Osteocyte (in vitro differentiated cells): ENCODE measurements around the gene RBMS3. TPM values are rescaled to one million over a fixed set of nuclear protein-coding genes. Genes with fewer than 3 reads are reported as not detected.
A peak's percentile ranks its signal among the peaks of the same experiment; 100 is the strongest.

Experiments used
- DNase-seq: peaks from one replicate; pipeline ENCODE4 v3.0.0; 2021; ENCODE audit warnings: mixed read lengths; ENCODE audit not compliant: unreplicated experiment; ENCODE audit errors: extremely low spot score
- H3K27ac Mint-ChIP-seq: one replicate; pipeline ENCODE4 v1.8.0; 2021; ENCODE audit warnings: mild to moderate bottlenecking, mixed read lengths; ENCODE audit not compliant: unreplicated experiment
- H3K27me3 Mint-ChIP-seq: one replicate; pipeline ENCODE4 v1.8.0; 2021; ENCODE audit warnings: mixed read lengths; ENCODE audit not compliant: unreplicated experiment
- H3K36me3 Mint-ChIP-seq: one replicate; pipeline ENCODE4 v1.8.0; 2021; ENCODE audit warnings: mixed read lengths; ENCODE audit not compliant: unreplicated experiment
- H3K4me1 Mint-ChIP-seq: one replicate; pipeline ENCODE4 v1.8.0; 2021; ENCODE audit warnings: mixed read lengths; ENCODE audit not compliant: unreplicated experiment
- H3K4me3 Mint-ChIP-seq: one replicate; pipeline ENCODE4 v1.8.0; 2021; ENCODE audit warnings: mild to moderate bottlenecking, moderate library complexity, mixed read lengths; ENCODE audit not compliant: unreplicated experiment
- H3K9me3 Mint-ChIP-seq: one replicate; pipeline ENCODE4 v1.8.0; 2021; ENCODE audit warnings: mixed read lengths; ENCODE audit not compliant: unreplicated experiment
- CTCF ChIP-seq: fragments of 200-600 bp; sonication (generic); IDR thresholded peaks from 2 replicates; pipeline ENCODE4 v1.5.0; 2021; ENCODE audit warnings: antibody characterized with exemption, mild to moderate bottlenecking, moderate library complexity
- total RNA-seq: library from RNA; stranded (reverse); gene quantifications from 2 replicates; pipeline ENCODE4 v1.2.1, GENCODE V29; 2021

RBMS3 gene
- total RNA-seq, 1 donor from 2014 or later = 64.2 TPM

- Mint-ChIP-seq H3K9me3 (peaks cover 7% of the 10 kb centered on the region), H3K4me1 (peaks cover 27% of the 10 kb centered on the region), H3K27me3 (no peaks in the 10 kb centered on the region), H3K36me3 (peaks cover 15% of the 10 kb centered on the region), H3K27ac (no peak overlapping the region), H3K4me3 (no peak overlapping the region)
- no peak for TF ChIP-seq CTCF
- no peak for DNase-seq
These were observed 98.2 kb downstream of the RBMS3 start for GRCh38 chr3:29379097-29379496.

- H3K4me1 Mint-ChIP-seq = peaks cover 48% of the 10 kb centered on the region
- peaks cover 7% of the 10 kb centered on the region for H3K36me3 Mint-ChIP-seq
- no peak overlapping the region for H3K4me3 Mint-ChIP-seq
- no peak for DNase-seq
- H3K9me3 Mint-ChIP-seq = no peaks in the 10 kb centered on the region
- H3K27ac Mint-ChIP-seq = peak overlapping the region; percentile 35
- H3K27me3 Mint-ChIP-seq = no peaks in the 10 kb centered on the region
- no peak for TF ChIP-seq CTCF
These were observed 100.7 kb downstream of the RBMS3 start for GRCh38 chr3:29381595-29381994.

GRCh38 chr3:29382409-29382808 lies 101.5 kb downstream of the RBMS3 start:
- Mint-ChIP-seq H3K27ac (no peak overlapping the region), H3K27me3 (no peaks in the 10 kb centered on the region), H3K9me3 (no peaks in the 10 kb centered on the region), H3K4me1 (peaks cover 54% of the 10 kb centered on the region), H3K4me3 (no peak overlapping the region), H3K36me3 (peaks cover 9% of the 10 kb centered on the region)
- DNase-seq = no peak
- no peak for TF ChIP-seq CTCF

- peaks cover 54% of the 10 kb centered on the region for H3K4me1 Mint-ChIP-seq
- no peaks in the 10 kb centered on the region for H3K9me3 Mint-ChIP-seq
- no peak overlapping the region for H3K4me3 Mint-ChIP-seq
- no peaks in the 10 kb centered on the region for H3K27me3 Mint-ChIP-seq
- peaks cover 9% of the 10 kb centered on the region for H3K36me3 Mint-ChIP-seq
- no peak overlapping the region for H3K27ac Mint-ChIP-seq
- DNase-seq = no peak
- no peak for TF ChIP-seq CTCF
These were observed 102.0 kb downstream of the RBMS3 start for GRCh38 chr3:29382845-29383244.

- Mint-ChIP-seq H3K4me1 (peaks cover 54% of the 10 kb centered on the region), H3K27me3 (no peaks in the 10 kb centered on the region), H3K36me3 (peaks cover 7% of the 10 kb centered on the region), H3K4me3 (peak overlapping the region; percentile 55), H3K27ac (peak overlapping the region; percentile 91), H3K9me3 (no peaks in the 10 kb centered on the region)
- no peak for DNase-seq
- TF ChIP-seq CTCF = no peak
These were observed 103.8 kb downstream of the RBMS3 start for GRCh38 chr3:29384640-29385039.
